Endothelial cell of umbilical vein (primary cell): Measurements from ENCODE around the gene TMPRSS3. TPM values are rescaled to one million over a fixed set of nuclear protein-coding genes. Genes with fewer than 3 reads are reported as not detected.

Source experiments
- BruUV-seq: library from RNA; stranded (reverse); fragments of 400-500 nt; replicated peaks from 2 replicates; lab custom pipeline; 2021; lab: Mats Ljungman, UMichigan
- CTCF ChIA-PET: fragments of 300-600, 350-600 bp; sonication (Branson Sonifier 250); formaldehyde crosslinking; loops from one replicate; lab custom pipeline; 2021; ENCODE audit warnings: antibody characterized with exemption, inconsistent platforms; lab: Charles Lee
- POLR2A ChIA-PET: fragments of 300-600, 350-600 bp; sonication (Branson Sonifier 250); formaldehyde crosslinking; loops from one replicate; lab custom pipeline; 2021; ENCODE audit warnings: antibody characterized with exemption, inconsistent platforms; lab: Charles Lee
- DNase-seq: peaks from one replicate; pipeline ENCODE4 v3.0.0-alpha.2; 2011; ENCODE audit warnings: low read depth, low spot score
- FAIRE-seq: peaks from 2 replicates; lab custom pipeline; 2011; peaks lifted over from hg19 to GRCh38; lab: Jason Lieb, UNC
- H2AFZ ChIP-seq: 2 replicates; pipeline ENCODE4 v1.6.0; 2012; ENCODE audit warnings: low read depth, low read length, control low read depth, inconsistent platforms
- H3K27ac ChIP-seq: 2 replicates; pipeline ENCODE4 v1.5.1; 2011; ENCODE audit warnings: low read depth, mild to moderate bottlenecking, control low read depth, low read length, moderate library complexity; ENCODE audit not compliant: insufficient read depth
- H3K27me3 ChIP-seq, 2 experiments: 2 replicates each; pipeline versions ENCODE4 v1.6.0 to v1.6.1; 2011; ENCODE audit warnings: low read length in 2 of 2, mixed read lengths in 1 of 2; ENCODE audit not compliant: control insufficient read depth in 2 of 2, insufficient read depth in 2 of 2
- H3K36me3 ChIP-seq, 2 experiments: 2 replicates in 1 of 2; 3 replicates in 1 of 2; pipeline ENCODE4 v1.5.1; 2011; ENCODE audit warnings: low read length in 2 of 2, mild to moderate bottlenecking in 1 of 2, moderate library complexity in 1 of 2; ENCODE audit not compliant: control insufficient read depth in 2 of 2, insufficient read depth in 2 of 2; ENCODE audit errors: extremely low read depth in 1 of 2
- H3K4me1 ChIP-seq: 3 replicates; pipeline ENCODE4 v1.5.1; 2011; ENCODE audit warnings: mild to moderate bottlenecking, low read length; ENCODE audit not compliant: control insufficient read depth, insufficient read depth; ENCODE audit errors: extremely low read depth
- H3K4me2 ChIP-seq: 2 replicates; pipeline ENCODE4 v1.6.1; 2011; ENCODE audit warnings: low read length, control low read depth, mixed read lengths; ENCODE audit not compliant: insufficient read depth
- H3K4me3 ChIP-seq, 3 experiments: fragments of 200-600 bp in 1 of 3; sonication (generic), shearing (Covaris generic) in 1 of 3; replicated peaks in 1 of 3; 2 replicates each; pipeline ENCODE4 v1.5.1; 2011 to 2016; ENCODE audit warnings: control low read depth in 3 of 3, low read length in 3 of 3, mild to moderate bottlenecking in 2 of 3, inconsistent platforms in 1 of 3, low read depth in 1 of 3, moderate library complexity in 1 of 3; ENCODE audit not compliant: insufficient read depth in 1 of 3
- H3K79me2 ChIP-seq: 2 replicates; pipeline ENCODE4 v1.6.0; 2012; ENCODE audit warnings: low read length, inconsistent platforms; ENCODE audit not compliant: control insufficient read depth, insufficient read depth
- H3K9ac ChIP-seq: replicated peaks from 2 replicates; pipeline ENCODE3; 2011; ENCODE audit warnings: low read length, control low read depth; ENCODE audit not compliant: insufficient read depth; ENCODE audit errors: extremely low read depth
- H3K9me1 ChIP-seq: replicated peaks from 3 replicates; pipeline ENCODE4 v1.6.0; 2011; ENCODE audit warnings: mild to moderate bottlenecking, low read length; ENCODE audit not compliant: control insufficient read depth, insufficient read depth; ENCODE audit errors: extremely low read depth
- H3K9me3 ChIP-seq: replicated peaks from 2 replicates; pipeline ENCODE4 v1.5.1; 2012; ENCODE audit warnings: low read length, inconsistent platforms; ENCODE audit not compliant: control insufficient read depth, insufficient read depth
- H4K20me1 ChIP-seq: replicated peaks from 2 replicates; pipeline ENCODE3; 2011; ENCODE audit warnings: mild to moderate bottlenecking, low read length; ENCODE audit not compliant: control insufficient read depth, insufficient read depth; ENCODE audit errors: extremely low read depth
- CTCF ChIP-seq, 2 donors: IDR thresholded peaks; 1 replicate in 1 of 2; 2 replicates in 1 of 2; pipeline ENCODE4 v1.5.1; 2011; ENCODE audit warnings: low read length in 2 of 2, mild to moderate bottlenecking in 2 of 2, moderate library complexity in 2 of 2, control low read depth in 1 of 2, inconsistent platforms in 1 of 2, low read depth in 1 of 2; ENCODE audit not compliant: insufficient read depth in 1 of 2; ENCODE audit errors: extremely low read depth in 1 of 2
- EZH2 ChIP-seq: IDR thresholded peaks from 2 replicates; pipeline ENCODE4 v1.6.1; 2012; ENCODE audit warnings: borderline replicate concordance, low read depth, mild to moderate bottlenecking, moderate library complexity, low read length, inconsistent platforms; ENCODE audit not compliant: severe bottlenecking
- FOS ChIP-seq: IDR thresholded peaks from 2 replicates; pipeline ENCODE4 v1.6.1; 2011; ENCODE audit warnings: mild to moderate bottlenecking, low read length, moderate library complexity, borderline replicate concordance; ENCODE audit not compliant: insufficient read depth
- GATA2 ChIP-seq: IDR thresholded peaks from 2 replicates; pipeline ENCODE4 v1.7.0; 2011; ENCODE audit warnings: low read depth, mild to moderate bottlenecking, moderate library complexity, mixed read lengths, low read length; ENCODE audit not compliant: insufficient read length, insufficient read depth
- JUN ChIP-seq: IDR thresholded peaks from 2 replicates; pipeline ENCODE4 v1.6.1; 2011; ENCODE audit warnings: borderline replicate concordance, low read depth; ENCODE audit not compliant: insufficient read length, insufficient read depth
- MYC ChIP-seq: IDR thresholded peaks from one replicate; pipeline ENCODE4 v1.6.1; 2011; ENCODE audit warnings: mild to moderate bottlenecking, low read depth, low read length
- POLR2A ChIP-seq: IDR thresholded peaks from 2 replicates; pipeline ENCODE4 v1.6.1; 2012; ENCODE audit warnings: low read depth, mild to moderate bottlenecking, control low read depth, low read length
- POLR2AphosphoS5 ChIP-seq: IDR thresholded peaks from 2 replicates; pipeline ENCODE4 v1.6.1; 2012; ENCODE audit warnings: low read depth, mild to moderate bottlenecking, control low read depth, low read length, moderate library complexity; ENCODE audit not compliant: insufficient read depth
- dilution Hi-C: fragments of 300-500 bp; cut with MboI; formaldehyde crosslinking; loops from one replicate; pipeline ENCODE4 v1.15.0; 2019; ENCODE audit warnings: low sequenced_read_pairs; ENCODE audit not compliant: extremely low pct_ligation_motif_present
- intact Hi-C: fragments of 100-400 bp; cut with micrococcal nuclease; formaldehyde crosslinking; loops from one replicate; pipeline ENCODE4 v1.10.0; 2022
- polyA plus RNA-seq, 4 experiments: library from polyadenylated mRNA; depleted of rRNA in 3 of 4; stranded (reverse) in 3 of 4; unstranded in 1 of 4; fragments of >200 nt; gene quantifications; 2 replicates each; pipeline versions ENCODE4 v1.2.1 to v1.2.3, GENCODE V29; 2011 to 2012; ENCODE audit warnings: missing spikeins in 1 of 4
- total RNA-seq: library from RNA; stranded (reverse); gene quantifications from 2 replicates; pipeline ENCODE4 v1.2.3, GENCODE V29; 2021
- TF ChIP-seq, protein P1 (sequence below): IDR thresholded peaks from 2 replicates; pipeline ENCODE4 v1.6.1; 2011; ENCODE audit not compliant: insufficient read depth, insufficient read length

Gene TMPRSS3
- total and polyA plus RNA-seq, 2 donors (not counting 3 experiments of a cell fraction or from before 2014, with no cell fraction given) = not detected

DNA sequence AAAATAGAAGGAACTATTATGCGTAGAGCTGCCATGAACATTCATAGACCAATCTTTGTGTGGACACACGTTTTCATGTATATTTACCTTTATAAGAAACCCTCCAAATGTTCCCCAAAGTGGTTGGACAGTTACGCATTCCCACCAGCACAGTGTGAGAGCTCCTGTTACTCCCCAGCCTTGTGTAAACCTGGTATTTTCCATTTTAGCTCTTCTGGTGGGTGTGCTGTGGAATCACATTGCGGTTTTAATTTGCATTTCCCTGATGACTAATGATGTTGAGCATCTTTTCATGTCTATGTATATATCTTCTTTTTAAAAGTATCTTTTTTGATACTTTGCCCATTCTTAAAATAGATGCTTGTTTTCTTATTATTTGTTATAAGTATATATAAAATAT lies 4.7 kb upstream of the TMPRSS3 start:
- no TSS peak for BruUV-seq
- Histone ChIP-seq H3K4me2 (no peak overlapping the region), H3K4me1 (no peaks in the 10 kb centered on the region), H3K9me1 (no peaks in the 10 kb centered on the region), H3K79me2 (no peaks in the 10 kb centered on the region), H3K27ac (no peak overlapping the region), H3K9me3 (no peaks in the 10 kb centered on the region), H2AFZ (no peak overlapping the region), H4K20me1 (no peaks in the 10 kb centered on the region), H3K4me3 (no peak overlapping the region), H3K27me3 (peaks cover 0 to 5% of the 10 kb centered on the region in 2 experiments), H3K9ac (no peak overlapping the region), H3K36me3 (no peaks in the 10 kb centered on the region)
- FAIRE-seq = no peak
- no peak for DNase-seq
- CTCF ChIA-PET = no interaction called here
- dilution Hi-C loops = no loop called here
- POLR2A ChIA-PET = no interaction called here
- intact Hi-C loops = no loop called here
- TF ChIP-seq POLR2AphosphoS5 = no peak
- TF ChIP-seq FOS = no peak
- no peak for TF ChIP-seq EZH2
- TF ChIP-seq JUN = no peak
- TF ChIP-seq, protein P1, sequence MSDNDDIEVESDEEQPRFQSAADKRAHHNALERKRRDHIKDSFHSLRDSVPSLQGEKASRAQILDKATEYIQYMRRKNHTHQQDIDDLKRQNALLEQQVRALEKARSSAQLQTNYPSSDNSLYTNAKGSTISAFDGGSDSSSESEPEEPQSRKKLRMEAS = no peak
- no peak for TF ChIP-seq GATA2
- TF ChIP-seq POLR2A = no peak
- TF ChIP-seq CTCF (IDR thresholded peaks at IDR 0.05; ENCODE audit: extremely low read depth in 1 of 2, insufficient read depth in 1 of 2, low read depth in 1 of 2, low read length in 2 of 2) = no peak
- no peak for TF ChIP-seq MYC
